GM18867 (cell line): ENCODE results near the gene SORT1.

Experiments used
- ATAC-seq: cut with Tn5 transposase; IDR thresholded peaks from one replicate; pipeline ENCODE4 v1.9.1; 2021; ENCODE audit warnings: mild to moderate bottlenecking, moderate library complexity; ENCODE audit not compliant: unreplicated experiment

The SORT1 gene

GRCh38 chr1:109263597-109264378 is 133.9 kb downstream of the SORT1 start:
- ATAC-seq, result peak; percentile 77

GRCh38 chr1:109263234-109263596 is 134.5 kb downstream of the SORT1 start:
- peak; percentile 4 for ATAC-seq

GRCh38 chr1:109262231-109263055 is 135.3 kb downstream of the SORT1 start:
- ATAC-seq, result no peak

GRCh38 chr1:109261578-109261977 is 136.1 kb downstream of the SORT1 start:
- no peak for ATAC-seq

- no peak for ATAC-seq
Observed at GRCh38 chr1:109261006-109261405, 136.7 kb downstream of the SORT1 start.

GRCh38 chr1:109259674-109260557 is 137.8 kb downstream of the SORT1 start:
- no peak for ATAC-seq
